ENCODE results near the gene LRRC49. TPM values are rescaled to one million over a fixed set of nuclear protein-coding genes. Genes with fewer than 3 reads are reported as not detected.

Gene LRRC49
- total and polyA plus RNA-seq, 2 of the 13 experiments (the other 11 are each of a cell fraction or from before 2014, with no cell fraction given), result 0.57 to 1.00 TPM

DNA sequence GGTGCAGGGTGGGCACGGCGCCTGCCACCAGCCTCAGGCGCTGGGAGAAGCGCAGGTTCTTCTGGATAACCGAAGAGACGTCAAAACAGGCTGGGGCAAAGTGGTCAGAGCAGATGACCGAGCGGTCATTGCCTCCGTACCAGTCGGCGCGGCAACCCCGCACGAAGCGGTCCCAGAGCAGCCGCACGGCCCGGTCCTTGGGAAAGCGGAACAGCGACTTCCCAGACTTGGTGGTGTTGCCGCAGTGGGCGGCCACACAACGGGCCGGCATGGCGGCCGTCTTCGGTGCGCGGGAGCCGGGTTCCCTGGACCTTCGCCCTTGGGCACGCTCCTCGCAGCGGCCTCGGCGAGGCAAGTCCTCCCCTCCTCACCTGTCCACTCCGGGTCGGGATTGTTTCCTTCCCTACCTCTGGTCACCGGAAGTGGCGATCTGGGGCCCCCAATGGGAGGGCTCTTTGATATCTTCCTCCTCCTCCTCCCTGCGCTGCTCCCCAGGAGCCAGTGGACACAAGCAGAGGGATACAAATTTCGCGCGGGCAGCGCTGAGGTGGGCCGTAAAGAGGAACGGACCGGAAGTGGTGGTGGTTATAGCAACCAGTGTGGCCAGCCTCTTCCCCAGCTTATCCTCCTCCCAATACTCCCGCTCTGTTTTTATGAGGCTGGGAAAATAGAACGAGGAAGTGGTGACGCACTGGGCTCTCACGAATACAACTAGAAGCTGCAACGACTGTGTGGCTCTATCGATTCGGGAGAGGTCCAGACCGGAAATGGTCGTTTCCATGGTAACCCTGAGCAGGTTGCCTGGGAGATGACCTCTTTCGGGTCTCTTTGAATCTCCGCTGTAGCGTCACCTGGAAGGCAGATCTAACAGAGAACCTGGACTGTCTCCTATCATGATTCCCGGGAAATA is at the start of gene LRRC49, which contains the start of gene THAP10 (continued):
- TF ChIP-seq, protein P1, sequence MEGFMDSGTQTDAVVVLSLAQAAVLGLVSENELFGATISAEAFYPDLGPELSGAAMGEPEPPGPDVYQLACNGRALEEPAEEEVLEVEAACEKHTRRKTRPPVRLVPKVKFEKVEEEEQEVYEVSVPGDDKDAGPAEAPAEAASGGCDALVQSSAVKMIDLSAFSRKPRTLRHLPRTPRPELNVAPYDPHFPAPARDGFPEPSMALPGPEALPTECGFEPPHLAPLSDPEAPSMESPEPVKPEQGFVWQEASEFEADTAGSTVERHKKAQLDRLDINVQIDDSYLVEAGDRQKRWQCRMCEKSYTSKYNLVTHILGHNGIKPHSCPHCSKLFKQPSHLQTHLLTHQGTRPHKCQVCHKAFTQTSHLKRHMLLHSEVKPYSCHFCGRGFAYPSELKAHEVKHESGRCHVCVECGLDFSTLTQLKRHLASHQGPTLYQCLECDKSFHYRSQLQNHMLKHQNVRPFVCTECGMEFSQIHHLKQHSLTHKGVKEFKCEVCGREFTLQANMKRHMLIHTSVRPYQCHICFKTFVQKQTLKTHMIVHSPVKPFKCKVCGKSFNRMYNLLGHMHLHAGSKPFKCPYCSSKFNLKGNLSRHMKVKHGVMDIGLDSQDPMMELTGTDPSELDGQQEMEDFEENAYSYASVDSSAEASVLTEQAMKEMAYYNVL (CRISPR knock-in tag; IDR thresholded peaks at IDR 0.05; ENCODE audit: borderline replicate concordance), result peak; percentile 73
- TF ChIP-seq ZNF782 (CRISPR knock-in tag; IDR thresholded peaks at IDR 0.05; ENCODE audit: borderline replicate concordance) (no peak), CBFB (CRISPR knock-in tag; IDR thresholded peaks at IDR 0.05) (peak; percentile 81), NR2C2 (CRISPR knock-in tag; IDR thresholded peaks at IDR 0.05; ENCODE audit: borderline replicate concordance) (peak; percentile 94), JUNB (CRISPR knock-in tag; IDR thresholded peaks at IDR 0.05; ENCODE audit: borderline replicate concordance) (no peak), ZBTB7B (CRISPR knock-in tag; IDR thresholded peaks at IDR 0.05) (0 out of 2 replicates have a peak, but pooled peaks have one; percentile 17), ZKSCAN5 (CRISPR knock-in tag; IDR thresholded peaks at IDR 0.05) (0 out of 2 replicates have a peak, but pooled peaks have one; percentile 37), ZNF292 (CRISPR knock-in tag; IDR thresholded peaks at IDR 0.05; ENCODE audit: borderline replicate concordance, low read depth) (peak; percentile 33; the same call in 1 of the 2 replicates), ZNF20 (CRISPR knock-in tag; IDR thresholded peaks at IDR 0.05) (no peak), ZNF546 (CRISPR knock-in tag; conservative IDR thresholded peaks at IDR 0.05) (no peak), CREB1 (IDR thresholded peaks at IDR 0.05) (peak; percentile 31; the same call in 1 of the 2 replicates), CREB1 (CRISPR knock-in tag; IDR thresholded peaks at IDR 0.05) (no peak), NFE2 (CRISPR knock-in tag; IDR thresholded peaks at IDR 0.05) (no peak), ZMYM4 (CRISPR knock-in tag; IDR thresholded peaks at IDR 0.05) (peak; percentile 83)
- TF ChIP-seq, protein P2, sequence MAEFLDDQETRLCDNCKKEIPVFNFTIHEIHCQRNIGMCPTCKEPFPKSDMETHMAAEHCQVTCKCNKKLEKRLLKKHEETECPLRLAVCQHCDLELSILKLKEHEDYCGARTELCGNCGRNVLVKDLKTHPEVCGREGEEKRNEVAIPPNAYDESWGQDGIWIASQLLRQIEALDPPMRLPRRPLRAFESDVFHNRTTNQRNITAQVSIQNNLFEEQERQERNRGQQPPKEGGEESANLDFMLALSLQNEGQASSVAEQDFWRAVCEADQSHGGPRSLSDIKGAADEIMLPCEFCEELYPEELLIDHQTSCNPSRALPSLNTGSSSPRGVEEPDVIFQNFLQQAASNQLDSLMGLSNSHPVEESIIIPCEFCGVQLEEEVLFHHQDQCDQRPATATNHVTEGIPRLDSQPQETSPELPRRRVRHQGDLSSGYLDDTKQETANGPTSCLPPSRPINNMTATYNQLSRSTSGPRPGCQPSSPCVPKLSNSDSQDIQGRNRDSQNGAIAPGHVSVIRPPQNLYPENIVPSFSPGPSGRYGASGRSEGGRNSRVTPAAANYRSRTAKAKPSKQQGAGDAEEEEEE (CRISPR knock-in tag; IDR thresholded peaks at IDR 0.05; ENCODE audit: borderline replicate concordance), result peak; percentile 64; the same call in 1 of the 2 replicates
- TF ChIP-seq, protein P3, sequence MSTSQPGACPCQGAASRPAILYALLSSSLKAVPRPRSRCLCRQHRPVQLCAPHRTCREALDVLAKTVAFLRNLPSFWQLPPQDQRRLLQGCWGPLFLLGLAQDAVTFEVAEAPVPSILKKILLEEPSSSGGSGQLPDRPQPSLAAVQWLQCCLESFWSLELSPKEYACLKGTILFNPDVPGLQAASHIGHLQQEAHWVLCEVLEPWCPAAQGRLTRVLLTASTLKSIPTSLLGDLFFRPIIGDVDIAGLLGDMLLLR (CRISPR knock-in tag; IDR thresholded peaks at IDR 0.05), result peak; percentile 48; the same call in 1 of the 2 replicates
- TF ChIP-seq, protein P4, sequence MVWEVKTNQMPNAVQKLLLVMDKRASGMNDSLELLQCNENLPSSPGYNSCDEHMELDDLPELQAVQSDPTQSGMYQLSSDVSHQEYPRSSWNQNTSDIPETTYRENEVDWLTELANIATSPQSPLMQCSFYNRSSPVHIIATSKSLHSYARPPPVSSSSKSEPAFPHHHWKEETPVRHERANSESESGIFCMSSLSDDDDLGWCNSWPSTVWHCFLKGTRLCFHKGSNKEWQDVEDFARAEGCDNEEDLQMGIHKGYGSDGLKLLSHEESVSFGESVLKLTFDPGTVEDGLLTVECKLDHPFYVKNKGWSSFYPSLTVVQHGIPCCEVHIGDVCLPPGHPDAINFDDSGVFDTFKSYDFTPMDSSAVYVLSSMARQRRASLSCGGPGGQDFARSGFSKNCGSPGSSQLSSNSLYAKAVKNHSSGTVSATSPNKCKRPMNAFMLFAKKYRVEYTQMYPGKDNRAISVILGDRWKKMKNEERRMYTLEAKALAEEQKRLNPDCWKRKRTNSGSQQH (CRISPR knock-in tag; IDR thresholded peaks at IDR 0.05; ENCODE audit: low read depth), result peak; percentile 98
- TF ChIP-seq, protein P5, sequence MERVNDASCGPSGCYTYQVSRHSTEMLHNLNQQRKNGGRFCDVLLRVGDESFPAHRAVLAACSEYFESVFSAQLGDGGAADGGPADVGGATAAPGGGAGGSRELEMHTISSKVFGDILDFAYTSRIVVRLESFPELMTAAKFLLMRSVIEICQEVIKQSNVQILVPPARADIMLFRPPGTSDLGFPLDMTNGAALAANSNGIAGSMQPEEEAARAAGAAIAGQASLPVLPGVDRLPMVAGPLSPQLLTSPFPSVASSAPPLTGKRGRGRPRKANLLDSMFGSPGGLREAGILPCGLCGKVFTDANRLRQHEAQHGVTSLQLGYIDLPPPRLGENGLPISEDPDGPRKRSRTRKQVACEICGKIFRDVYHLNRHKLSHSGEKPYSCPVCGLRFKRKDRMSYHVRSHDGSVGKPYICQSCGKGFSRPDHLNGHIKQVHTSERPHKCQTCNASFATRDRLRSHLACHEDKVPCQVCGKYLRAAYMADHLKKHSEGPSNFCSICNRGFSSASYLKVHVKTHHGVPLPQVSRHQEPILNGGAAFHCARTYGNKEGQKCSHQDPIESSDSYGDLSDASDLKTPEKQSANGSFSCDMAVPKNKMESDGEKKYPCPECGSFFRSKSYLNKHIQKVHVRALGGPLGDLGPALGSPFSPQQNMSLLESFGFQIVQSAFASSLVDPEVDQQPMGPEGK (CRISPR knock-in tag; IDR thresholded peaks at IDR 0.05), result peak; percentile 76
- TF ChIP-seq, protein P6, sequence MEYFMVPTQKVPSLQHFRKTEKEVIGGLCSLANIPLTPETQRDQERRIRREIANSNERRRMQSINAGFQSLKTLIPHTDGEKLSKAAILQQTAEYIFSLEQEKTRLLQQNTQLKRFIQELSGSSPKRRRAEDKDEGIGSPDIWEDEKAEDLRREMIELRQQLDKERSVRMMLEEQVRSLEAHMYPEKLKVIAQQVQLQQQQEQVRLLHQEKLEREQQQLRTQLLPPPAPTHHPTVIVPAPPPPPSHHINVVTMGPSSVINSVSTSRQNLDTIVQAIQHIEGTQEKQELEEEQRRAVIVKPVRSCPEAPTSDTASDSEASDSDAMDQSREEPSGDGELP (IDR thresholded peaks at IDR 0.05; ENCODE audit: borderline replicate concordance, low read depth), result no peak

All from HepG2 (cell line).